GM18502 (cell line): ENCODE data around the gene GPX3.

ENCODE experiments used
- ATAC-seq: cut with Tn5 transposase; IDR thresholded peaks from one replicate; pipeline ENCODE4 v1.9.1; 2021; ENCODE audit warnings: mild to moderate bottlenecking; ENCODE audit not compliant: unreplicated experiment, poor library complexity

The GPX3 gene

DNA sequence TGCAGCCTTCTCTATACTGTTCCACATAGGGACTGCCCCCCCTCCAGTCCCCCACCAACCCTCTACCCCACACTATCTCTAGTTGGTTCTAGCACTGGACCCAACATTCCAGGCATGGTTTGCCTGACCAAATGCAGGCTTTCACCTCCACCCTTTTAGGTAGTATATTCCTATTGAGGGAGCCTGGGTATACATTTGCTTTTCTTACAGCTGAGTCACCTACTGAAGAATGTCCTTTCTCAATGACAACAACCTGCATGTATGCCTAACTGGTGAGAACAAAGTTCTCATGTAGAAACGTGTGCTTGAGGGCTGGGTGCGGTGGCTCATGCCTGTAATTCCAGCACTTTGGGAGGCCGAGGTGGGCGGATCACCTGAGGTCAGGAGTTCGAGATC lies 52.2 kb downstream of the GPX3 start:
- ATAC-seq = no peak

DNA sequence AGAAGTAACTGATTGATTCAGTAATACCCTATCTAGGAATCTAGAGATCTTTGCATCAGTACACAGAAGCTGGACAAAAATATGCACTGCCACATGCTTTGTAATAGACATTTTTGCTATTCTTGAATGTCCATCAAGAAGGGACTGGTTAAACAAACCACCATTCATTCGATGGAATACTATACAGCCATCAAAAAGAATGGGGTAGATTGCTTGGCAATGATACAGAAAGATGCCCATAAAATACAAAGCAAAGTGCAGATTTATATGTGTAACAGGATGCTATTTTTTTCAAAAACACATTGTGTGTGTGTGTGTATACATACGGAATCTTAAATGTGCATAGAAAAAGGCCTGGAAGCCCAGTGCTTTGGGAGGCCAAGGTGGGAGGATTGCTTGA lies 52.9 kb downstream of the GPX3 start:
- ATAC-seq = no peak

DNA sequence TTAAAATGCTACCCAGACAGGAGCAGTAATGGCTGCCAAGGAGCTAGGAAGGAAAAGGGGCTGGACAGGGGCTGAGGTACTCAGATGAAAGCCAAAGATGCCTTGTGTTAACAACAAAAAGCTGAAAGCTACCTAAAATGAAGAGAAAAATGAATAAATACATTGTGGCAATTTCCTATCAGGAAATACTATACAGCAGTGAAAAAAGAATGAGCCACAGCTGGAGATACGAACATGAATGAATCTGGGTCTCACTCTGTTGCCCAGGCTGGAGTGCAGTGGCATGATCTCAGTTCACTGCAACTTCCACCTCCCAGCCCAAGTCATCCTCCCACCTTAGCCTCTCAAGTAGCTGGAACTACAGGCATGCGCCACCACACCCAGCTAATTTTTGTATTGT lies 54.2 kb downstream of the GPX3 start:
- no peak for ATAC-seq

GRCh38 chr5:151075698-151076331 lies 55.4 kb downstream of the GPX3 start:
- no peak for ATAC-seq

DNA sequence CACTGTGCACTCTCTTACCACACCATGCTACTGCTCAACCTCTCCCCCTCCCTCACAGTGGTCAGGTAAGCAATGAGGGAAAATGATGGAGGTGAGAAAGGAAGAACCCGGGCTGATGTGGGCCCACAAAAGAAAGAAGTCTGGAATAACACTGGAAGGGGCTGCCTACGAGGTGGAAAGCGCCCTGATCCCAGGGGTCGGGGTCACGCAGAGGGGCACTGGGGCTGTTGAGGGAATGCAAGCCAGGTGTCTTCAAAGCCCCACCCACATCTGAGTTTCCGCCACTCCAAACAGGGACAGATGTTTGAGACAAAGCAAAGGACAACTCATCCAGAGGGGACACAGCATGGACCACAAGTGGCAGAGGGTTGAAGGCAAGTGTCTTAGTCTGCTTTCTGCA lies 56.2 kb downstream of the GPX3 start:
- no peak for ATAC-seq

DNA sequence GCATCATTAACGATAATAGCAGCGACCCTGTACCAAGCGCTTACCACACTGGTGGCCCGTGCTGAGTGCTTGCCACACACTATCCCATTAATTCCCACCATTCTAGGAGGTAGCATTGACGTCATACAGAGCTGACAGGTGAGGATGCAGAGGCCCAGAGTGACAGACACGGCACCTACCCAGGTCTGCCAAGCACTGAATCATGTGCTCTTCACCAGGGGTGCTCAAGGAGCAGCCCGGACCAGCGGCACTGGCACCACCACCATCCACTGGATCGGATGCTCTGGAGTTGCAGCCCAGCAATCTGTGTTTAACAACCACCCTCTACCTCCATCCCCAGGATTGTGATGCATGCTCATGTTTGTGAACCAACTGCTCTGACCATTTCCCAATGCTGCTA lies 57.0 kb downstream of the GPX3 start:
- no peak for ATAC-seq

DNA sequence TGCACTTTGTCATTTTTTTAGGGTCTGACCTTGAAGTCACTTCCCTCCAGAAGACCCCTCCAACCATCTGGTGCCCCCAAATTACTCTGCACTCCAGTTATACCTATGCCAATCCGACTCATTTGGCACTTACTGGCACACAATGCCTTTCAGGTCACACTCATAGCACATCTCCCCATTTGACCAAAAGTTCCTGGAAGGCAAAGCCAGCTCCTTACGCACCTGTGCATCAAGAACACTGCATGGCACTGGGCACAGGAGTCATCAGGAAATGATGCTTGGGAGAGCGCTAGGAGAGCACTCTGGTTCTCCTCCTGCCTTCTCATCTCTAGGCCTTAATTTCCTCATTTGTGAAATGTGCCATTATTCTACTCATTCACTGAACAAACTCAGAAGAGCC lies 57.6 kb downstream of the GPX3 start:
- ATAC-seq = no peak
